Suprapubic skin (tissue), 4 donors: Measurements from ENCODE around the gene KIF13A. TPM values are rescaled to one million over a fixed set of nuclear protein-coding genes. Genes with fewer than 3 reads are reported as not detected.
"Not testable (repeated sequence)": the region's sequence is repeated elsewhere in the genome, so short reads cannot be mapped to it uniquely, and the experiment has no call there.

Experiments used
- DNase-seq, 2 donors: peaks; one replicate each; pipeline ENCODE4 v3.0.0-alpha.2; 2019; ENCODE audit warnings: low spot score in 2 of 2
- H3K27ac ChIP-seq: fragments of 200-600 bp; sonication (generic); one replicate; pipeline ENCODE4 v1.5.1; 2019
- H3K27me3 ChIP-seq: fragments of 200-600 bp; sonication (generic); one replicate; pipeline ENCODE4 v1.5.1; 2019
- H3K36me3 ChIP-seq: fragments of 200-600 bp; sonication (generic); one replicate; pipeline ENCODE4 v1.5.1; 2019
- H3K4me1 ChIP-seq: fragments of 200-600 bp; sonication (generic); one replicate; pipeline ENCODE4 v1.5.1; 2019
- H3K4me3 ChIP-seq: fragments of 200-600 bp; sonication (generic); one replicate; pipeline ENCODE4 v1.5.1; 2019; ENCODE audit warnings: mild to moderate bottlenecking
- H3K9me3 ChIP-seq: fragments of 200-600 bp; sonication (generic); one replicate; pipeline ENCODE4 v1.5.1; 2019
- EP300 ChIP-seq: sonication (generic); formaldehyde crosslinking; IDR thresholded peaks from one replicate; pipeline ENCODE4 v1.6.1; 2017; ENCODE audit warnings: antibody characterized with exemption
- POLR2A ChIP-seq, 2 donors: fragments of 450-650 bp; IDR thresholded peaks; one replicate each; pipeline ENCODE4 v1.6.1; 2017; ENCODE audit warnings: antibody characterized with exemption in 2 of 2, mild to moderate bottlenecking in 2 of 2, moderate library complexity in 2 of 2
- POLR2AphosphoS5 ChIP-seq, 3 donors: sonication (generic); formaldehyde crosslinking; IDR thresholded peaks; one replicate each; pipeline ENCODE4 v1.6.1; 2017; ENCODE audit warnings: antibody characterized with exemption in 3 of 3
- WGBS: methylation state at CpG from one replicate; pipeline ENCODE4 v1.1.5; 2018; 5-methylcytosine and 5-hydroxymethylcytosine counted together
- total RNA-seq, 4 donors: library from RNA; depleted of rRNA; stranded (reverse); fragments of >200 nt; gene quantifications; one replicate each; pipeline ENCODE4 v1.1.0, GENCODE V29; 2016
- TF ChIP-seq, protein P1 (sequence below), 2 donors: fragments of 200-600 bp in 1 of 2; fragments of 450-650 bp in 1 of 2; sonication (generic) in 1 of 2; IDR thresholded peaks; one replicate each; pipeline ENCODE4 v1.5.1; 2016 to 2019; ENCODE audit warnings: antibody characterized with exemption in 2 of 2, mild to moderate bottlenecking in 1 of 2, moderate library complexity in 1 of 2

KIF13A gene
- total RNA-seq, 4 donors from 2014 or later: 73.0 to 91.9 (median 78.9) TPM

DNA sequence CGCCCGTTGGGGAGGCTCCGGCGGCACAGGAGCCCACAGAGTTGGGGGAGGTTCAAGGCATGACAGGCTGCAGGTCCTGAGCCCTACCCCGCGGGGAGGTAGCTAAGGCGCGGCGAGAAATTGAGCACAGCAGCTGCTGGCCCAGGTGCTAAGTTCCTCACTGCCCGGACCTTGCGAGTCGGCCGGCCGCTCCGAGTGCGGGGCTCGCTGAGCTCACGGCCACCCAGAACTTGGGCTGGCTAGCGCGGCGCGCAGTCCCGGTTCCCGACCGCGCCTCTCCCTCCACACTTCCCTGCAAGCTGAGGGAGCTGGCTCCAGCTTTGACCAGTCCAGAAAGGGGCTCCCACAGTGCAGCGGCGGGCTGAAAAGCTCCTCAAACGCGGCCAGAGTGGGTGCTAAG is 23.9 kb upstream of the KIF13A start:
- Histone ChIP-seq H3K4me3 (no peak overlapping the region), H3K36me3 (no peaks in the 10 kb centered on the region), H3K27me3 (no peaks in the 10 kb centered on the region), H3K4me1 (no peaks in the 10 kb centered on the region), H3K27ac (no peak overlapping the region), H3K9me3 (no peaks in the 10 kb centered on the region)
- 92% methylated on average over 30 of the region's 30 CpGs for WGBS
- DNase-seq: no peak
- TF ChIP-seq POLR2AphosphoS5 (IDR thresholded peaks at IDR 0.05): no peak
- no peak for TF ChIP-seq POLR2A (IDR thresholded peaks at IDR 0.05)

DNA sequence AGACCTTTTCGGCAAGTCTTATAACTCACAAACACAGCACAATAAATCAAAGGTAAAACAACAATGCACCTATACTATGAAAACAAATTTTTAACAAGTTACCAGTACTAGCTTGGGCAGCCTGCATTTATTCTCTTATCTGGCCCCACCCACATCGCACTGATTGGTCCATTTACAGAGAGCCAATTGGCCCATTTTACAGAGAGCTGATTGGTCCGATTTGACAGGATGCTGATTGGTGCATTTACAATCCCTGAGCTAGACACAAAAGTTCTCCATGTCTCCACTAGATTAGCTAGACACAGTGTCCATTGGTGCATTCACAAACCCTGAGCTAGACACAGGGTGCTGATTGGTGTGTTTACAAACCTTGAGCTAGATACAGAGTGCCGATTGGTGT is 23.1 kb upstream of the KIF13A start:
- not testable (repeated sequence) for H3K9me3 ChIP-seq, H3K36me3 ChIP-seq, H3K27me3 ChIP-seq, H3K27ac ChIP-seq, H3K4me3 ChIP-seq, H3K4me1 ChIP-seq, DNase-seq
- 95% methylated on average over 4 of the region's 4 CpGs for WGBS

DNA sequence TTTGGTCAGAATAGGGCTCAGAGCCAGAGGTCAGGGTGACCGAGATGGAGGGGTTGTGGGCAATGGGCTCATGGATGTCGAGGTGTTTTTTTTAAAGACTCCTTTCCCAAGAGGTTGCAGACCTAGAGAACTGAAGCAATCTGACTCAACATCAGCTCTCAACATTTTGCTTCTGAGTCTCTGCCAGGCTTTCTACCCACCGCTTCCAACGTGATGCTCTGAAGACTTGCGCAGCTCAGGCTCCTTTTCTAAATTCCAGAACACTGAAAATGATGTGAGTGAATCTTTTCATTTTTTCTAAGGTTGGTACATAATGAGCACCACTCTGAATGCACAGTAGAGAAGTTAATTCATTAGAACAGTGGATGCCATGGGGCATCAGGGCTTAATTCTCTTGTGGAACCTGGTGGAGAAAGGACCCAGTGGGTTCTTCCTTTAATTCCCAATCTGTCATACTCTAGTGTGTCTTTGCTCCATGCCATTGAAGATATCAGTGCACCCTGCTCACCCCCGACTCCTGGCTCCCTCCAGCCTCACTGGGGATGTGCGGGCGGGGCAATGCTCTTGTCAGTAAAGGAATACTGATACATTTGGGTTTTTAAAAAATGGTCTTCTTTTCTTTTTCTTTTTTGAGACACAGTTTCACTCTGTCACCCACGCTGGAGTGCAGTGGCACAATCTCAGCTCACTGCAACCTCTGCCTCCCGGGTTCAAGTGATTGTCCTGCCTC is 17.0 kb upstream of the KIF13A start:
- Histone ChIP-seq H3K36me3 (no peaks in the 10 kb centered on the region), H3K4me1 (no peaks in the 10 kb centered on the region), H3K27me3 (no peaks in the 10 kb centered on the region), H3K9me3 (no peaks in the 10 kb centered on the region), H3K27ac (no peak overlapping the region), H3K4me3 (no peak overlapping the region)
- WGBS: 85% methylated on average over 10 of the region's 10 CpGs
- DNase-seq: no peak
- TF ChIP-seq EP300: no peak
- TF ChIP-seq, protein P1, sequence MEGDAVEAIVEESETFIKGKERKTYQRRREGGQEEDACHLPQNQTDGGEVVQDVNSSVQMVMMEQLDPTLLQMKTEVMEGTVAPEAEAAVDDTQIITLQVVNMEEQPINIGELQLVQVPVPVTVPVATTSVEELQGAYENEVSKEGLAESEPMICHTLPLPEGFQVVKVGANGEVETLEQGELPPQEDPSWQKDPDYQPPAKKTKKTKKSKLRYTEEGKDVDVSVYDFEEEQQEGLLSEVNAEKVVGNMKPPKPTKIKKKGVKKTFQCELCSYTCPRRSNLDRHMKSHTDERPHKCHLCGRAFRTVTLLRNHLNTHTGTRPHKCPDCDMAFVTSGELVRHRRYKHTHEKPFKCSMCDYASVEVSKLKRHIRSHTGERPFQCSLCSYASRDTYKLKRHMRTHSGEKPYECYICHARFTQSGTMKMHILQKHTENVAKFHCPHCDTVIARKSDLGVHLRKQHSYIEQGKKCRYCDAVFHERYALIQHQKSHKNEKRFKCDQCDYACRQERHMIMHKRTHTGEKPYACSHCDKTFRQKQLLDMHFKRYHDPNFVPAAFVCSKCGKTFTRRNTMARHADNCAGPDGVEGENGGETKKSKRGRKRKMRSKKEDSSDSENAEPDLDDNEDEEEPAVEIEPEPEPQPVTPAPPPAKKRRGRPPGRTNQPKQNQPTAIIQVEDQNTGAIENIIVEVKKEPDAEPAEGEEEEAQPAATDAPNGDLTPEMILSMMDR (IDR thresholded peaks at IDR 0.05): no peak
- no peak for TF ChIP-seq POLR2AphosphoS5 (IDR thresholded peaks at IDR 0.05)
- no peak for TF ChIP-seq POLR2A (IDR thresholded peaks at IDR 0.05)

DNA sequence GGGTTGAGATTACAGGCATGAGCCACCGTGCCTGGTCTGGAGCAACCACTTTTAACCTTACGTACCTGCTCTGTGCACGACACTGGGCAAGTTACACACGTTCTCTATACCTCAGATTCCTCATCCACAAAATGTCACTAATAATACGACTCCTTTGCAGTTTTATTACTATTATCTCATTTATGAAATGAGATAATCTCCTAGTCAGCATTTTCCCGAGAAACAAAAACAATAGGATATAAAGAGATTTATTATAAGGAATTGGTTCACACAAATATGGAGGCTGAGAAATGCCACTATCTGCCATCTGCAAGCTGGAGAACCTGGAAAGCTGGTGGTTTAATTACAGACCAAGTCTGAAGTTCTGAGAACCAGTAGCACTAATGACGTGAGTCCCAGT is 12.0 kb upstream of the KIF13A start:
- no peak overlapping the region for H3K27ac ChIP-seq
- H3K9me3 ChIP-seq: no peaks in the 10 kb centered on the region
- no peaks in the 10 kb centered on the region for H3K4me1 ChIP-seq
- DNase-seq: no peak
- H3K4me3 ChIP-seq: no peak overlapping the region
- TF ChIP-seq POLR2A (IDR thresholded peaks at IDR 0.05) (no peak), POLR2AphosphoS5 (IDR thresholded peaks at IDR 0.05) (no peak), EP300 (no peak)
- TF ChIP-seq, protein P1 (IDR thresholded peaks at IDR 0.05): no peak
- no peaks in the 10 kb centered on the region for H3K27me3 ChIP-seq
- WGBS: 94% methylated on average over 7 of the region's 7 CpGs
- no peaks in the 10 kb centered on the region for H3K36me3 ChIP-seq

DNA sequence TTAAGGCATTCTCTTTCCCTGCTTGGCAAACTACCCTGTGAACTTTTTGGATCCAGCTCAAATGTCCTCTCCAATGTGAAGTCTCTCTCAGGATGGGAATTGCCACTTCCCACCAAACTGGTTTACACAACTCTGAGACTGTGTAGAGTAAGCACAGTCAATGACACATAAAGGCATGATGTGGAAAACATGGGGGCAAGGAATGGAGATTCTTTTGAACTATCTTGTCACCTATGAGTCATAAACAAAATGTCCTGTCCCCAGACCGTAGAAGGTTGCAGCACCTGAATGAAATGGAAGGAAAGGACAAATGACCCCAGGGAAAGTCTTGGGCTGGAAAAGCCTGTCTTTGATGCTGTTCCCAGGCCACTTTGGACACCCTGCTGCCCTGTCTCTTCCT is 11.0 kb upstream of the KIF13A start:
- DNase-seq: no peak
- Histone ChIP-seq H3K36me3 (no peaks in the 10 kb centered on the region), H3K9me3 (no peaks in the 10 kb centered on the region), H3K27me3 (no peaks in the 10 kb centered on the region), H3K4me3 (no peak overlapping the region), H3K4me1 (peaks cover 3% of the 10 kb centered on the region), H3K27ac (no peak overlapping the region)
- no peak for TF ChIP-seq EP300
- no peak for TF ChIP-seq POLR2AphosphoS5 (IDR thresholded peaks at IDR 0.05)
- no peak for TF ChIP-seq POLR2A (IDR thresholded peaks at IDR 0.05)
- TF ChIP-seq, protein P1 (IDR thresholded peaks at IDR 0.05): no peak
- 59% methylated on average over 1 of the region's 1 CpG for WGBS

DNA sequence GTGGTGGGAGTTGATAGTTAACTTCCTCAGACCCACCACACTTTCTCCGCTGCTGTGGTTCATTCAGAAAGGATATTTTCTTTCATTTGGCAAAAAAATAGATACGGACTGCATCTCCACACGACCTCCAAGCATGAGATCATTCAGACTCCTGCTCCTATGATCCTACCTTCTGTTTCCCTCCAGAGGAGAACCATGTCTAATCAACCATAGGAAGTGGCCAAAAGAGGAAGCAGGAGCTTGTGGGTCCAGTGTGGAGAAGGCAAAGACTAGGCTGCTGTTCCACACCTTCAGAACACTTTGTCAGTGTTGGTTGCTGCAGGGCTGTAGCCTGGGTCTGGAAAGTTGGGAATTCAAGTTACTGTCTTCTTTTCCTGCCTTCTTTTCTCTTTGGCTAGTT is 10.6 kb upstream of the KIF13A start:
- Histone ChIP-seq H3K4me1 (peaks cover 3% of the 10 kb centered on the region), H3K9me3 (no peaks in the 10 kb centered on the region), H3K36me3 (no peaks in the 10 kb centered on the region), H3K27me3 (no peaks in the 10 kb centered on the region), H3K4me3 (no peak overlapping the region), H3K27ac (no peak overlapping the region)
- DNase-seq: no peak
- 82% methylated on average over 3 of the region's 3 CpGs for WGBS
- TF ChIP-seq POLR2A (IDR thresholded peaks at IDR 0.05) (no peak), EP300 (no peak), POLR2AphosphoS5 (IDR thresholded peaks at IDR 0.05) (no peak)
- TF ChIP-seq, protein P1 (IDR thresholded peaks at IDR 0.05): no peak
